H9 (cell line): ENCODE data around the gene ERFE. TPM values are rescaled to one million over a fixed set of nuclear protein-coding genes. Genes with fewer than 3 reads are reported as not detected.

Source experiments
- DNase-seq: peaks from one replicate; pipeline ENCODE4 v3.0.0-alpha.2; 2017
- H2AFZ ChIP-seq: one replicate; pipeline ENCODE4 v1.6.1; 2013; ENCODE audit warnings: mild to moderate bottlenecking, low read length, control low read depth, moderate library complexity
- H2AK5ac ChIP-seq: 2 replicates; pipeline ENCODE4 v1.6.1; 2013; ENCODE audit warnings: low read length, control low read depth, mixed read lengths; ENCODE audit not compliant: insufficient read length
- H2BK120ac ChIP-seq: one replicate; pipeline ENCODE4 v1.6.1; 2013; ENCODE audit warnings: low read depth, mild to moderate bottlenecking, low read length, control low read depth, inconsistent platforms; ENCODE audit not compliant: poor library complexity, severe bottlenecking
- H2BK12ac ChIP-seq: 2 replicates; pipeline ENCODE4 v1.6.1; 2013; ENCODE audit warnings: low read length, control low read depth, mixed read lengths, low read depth; ENCODE audit not compliant: insufficient read length
- H2BK15ac ChIP-seq: 2 replicates; pipeline ENCODE4 v1.6.1; 2013; ENCODE audit warnings: low read depth, low read length, control low read depth
- H2BK20ac ChIP-seq: one replicate; pipeline ENCODE4 v1.6.1; 2013; ENCODE audit warnings: low read depth, mild to moderate bottlenecking, low read length, control low read depth, inconsistent platforms; ENCODE audit not compliant: poor library complexity, severe bottlenecking
- H2BK5ac ChIP-seq: 2 replicates; pipeline ENCODE4 v1.6.1; 2013; ENCODE audit warnings: low read length, control low read depth, mixed read lengths; ENCODE audit not compliant: insufficient read length
- H3K14ac ChIP-seq: 2 replicates; pipeline ENCODE4 v1.6.1; 2013; ENCODE audit warnings: low read length, control low read depth; ENCODE audit not compliant: insufficient read depth
- H3K18ac ChIP-seq: 2 replicates; pipeline ENCODE4 v1.6.1; 2013; ENCODE audit warnings: low read depth, mild to moderate bottlenecking, mixed read lengths, low read length, control low read depth; ENCODE audit not compliant: insufficient read length
- H3K23ac ChIP-seq: 2 replicates; pipeline ENCODE4 v1.6.1; 2013; ENCODE audit warnings: low read length, control low read depth, mixed read lengths, low read depth; ENCODE audit not compliant: insufficient read length
- H3K23me2 ChIP-seq: 2 replicates; pipeline ENCODE4 v1.6.1; 2013; ENCODE audit warnings: low read depth, mild to moderate bottlenecking, mixed read lengths, low read length, control low read depth; ENCODE audit not compliant: insufficient read length, poor library complexity, severe bottlenecking
- H3K27ac ChIP-seq: 2 replicates; pipeline ENCODE4 v1.5.1; 2013; ENCODE audit warnings: low read length, control low read depth, mixed read lengths, low read depth; ENCODE audit not compliant: insufficient read length
- H3K27me3 ChIP-seq: 2 replicates; pipeline ENCODE4 v1.6.1; 2013; ENCODE audit warnings: low read length, control low read depth, inconsistent platforms; ENCODE audit not compliant: insufficient read depth
- H3K4ac ChIP-seq: 2 replicates; pipeline ENCODE4 v1.6.1; 2013; ENCODE audit warnings: low read depth, mild to moderate bottlenecking, control low read depth, inconsistent platforms, low read length, moderate library complexity
- H3K4me1 ChIP-seq: 2 replicates; pipeline ENCODE4 v1.6.1; 2013; ENCODE audit warnings: low read length, control low read depth, inconsistent platforms; ENCODE audit not compliant: insufficient read depth
- H3K4me2 ChIP-seq: 2 replicates; pipeline ENCODE4 v1.6.1; 2013; ENCODE audit warnings: low read length, control low read depth, mixed read lengths; ENCODE audit not compliant: insufficient read length, insufficient read depth
- H3K56ac ChIP-seq: 2 replicates; pipeline ENCODE4 v1.6.1; 2013; ENCODE audit warnings: low read depth, mild to moderate bottlenecking, mixed read lengths, low read length, control low read depth; ENCODE audit not compliant: insufficient read length
- H3K79me1 ChIP-seq: 2 replicates; pipeline ENCODE4 v1.6.1; 2013; ENCODE audit warnings: low read depth, mild to moderate bottlenecking, moderate library complexity, low read length, control low read depth, inconsistent platforms; ENCODE audit not compliant: insufficient read depth, poor library complexity, severe bottlenecking
- H3K79me2 ChIP-seq: 2 replicates; pipeline ENCODE4 v1.6.1; 2013; ENCODE audit warnings: low read length, control low read depth, inconsistent platforms; ENCODE audit not compliant: insufficient read depth
- H3K9ac ChIP-seq: 2 replicates; pipeline ENCODE4 v1.6.1; 2013; ENCODE audit warnings: low read length, control low read depth, mixed read lengths; ENCODE audit not compliant: insufficient read length; ENCODE audit errors: extremely low read depth
- H3K9me3 ChIP-seq: one replicate; pipeline ENCODE4 v1.6.1; 2013; ENCODE audit warnings: low read depth, low read length, inconsistent platforms; ENCODE audit not compliant: control insufficient read depth
- H3T11ph ChIP-seq: one replicate; pipeline ENCODE4 v1.6.1; 2013; ENCODE audit warnings: mild to moderate bottlenecking, low read length, control low read depth, inconsistent platforms
- H4K20me1 ChIP-seq: one replicate; pipeline ENCODE4 v1.6.1; 2013; ENCODE audit not compliant: control insufficient read depth, insufficient read length, insufficient read depth
- H4K5ac ChIP-seq: 2 replicates; pipeline ENCODE4 v1.6.1; 2013; ENCODE audit warnings: low read depth, mild to moderate bottlenecking, mixed read lengths, low read length, control low read depth; ENCODE audit not compliant: insufficient read length
- H4K8ac ChIP-seq: replicated peaks from 2 replicates; pipeline ENCODE4 v1.6.1; 2013; ENCODE audit warnings: low read length, control low read depth, mixed read lengths, low read depth; ENCODE audit not compliant: insufficient read length
- H4K91ac ChIP-seq: 2 replicates; pipeline ENCODE4 v1.6.1; 2013; ENCODE audit warnings: low read depth, mild to moderate bottlenecking, moderate library complexity, mixed read lengths, low read length, control low read depth; ENCODE audit not compliant: insufficient read length
- H3K27ac Mint-ChIP-seq, 3 experiments: 2 replicates in 2 of 3; 3 replicates in 1 of 3; pipeline ENCODE4 v1.8.0; 2020 to 2021; ENCODE audit warnings: mixed read lengths in 3 of 3, mild to moderate bottlenecking in 1 of 3, moderate library complexity in 1 of 3
- H3K27me3 Mint-ChIP-seq: 2 replicates; pipeline ENCODE4 v1.8.0; 2021; ENCODE audit warnings: low read depth, mild to moderate bottlenecking, moderate library complexity, mixed read lengths
- H3K36me3 Mint-ChIP-seq, 3 experiments: 2 replicates in 2 of 3; 3 replicates in 1 of 3; pipeline ENCODE4 v1.8.0; 2020 to 2021; ENCODE audit warnings: low read depth in 3 of 3, mixed read lengths in 3 of 3; ENCODE audit not compliant: insufficient read depth in 1 of 3
- H3K4me1 Mint-ChIP-seq, 2 experiments: 2 replicates each; pipeline ENCODE4 v1.8.0; 2020; ENCODE audit warnings: mixed read lengths in 2 of 2
- H3K4me3 Mint-ChIP-seq, 2 experiments: 2 replicates in 1 of 2; 3 replicates in 1 of 2; pipeline ENCODE4 v1.8.0; 2020 to 2021; ENCODE audit warnings: mild to moderate bottlenecking in 2 of 2, mixed read lengths in 2 of 2, moderate library complexity in 1 of 2
- H3K9me3 Mint-ChIP-seq, 2 experiments: 2 replicates in 1 of 2; 3 replicates in 1 of 2; pipeline ENCODE4 v1.8.0; 2020; ENCODE audit warnings: mild to moderate bottlenecking in 2 of 2, mixed read lengths in 2 of 2, moderate library complexity in 1 of 2
- CTCF ChIP-seq: fragments of 200-600 bp; sonication (generic); conservative IDR thresholded peaks from 3 replicates; pipeline ENCODE4 v1.8.0; 2021; ENCODE audit warnings: antibody characterized with exemption, mild to moderate bottlenecking
- WGBS: extraction: QIAGEN DNeasy Blood & Tissue Kit; methylation state at CpG from one replicate; pipeline ENCODE4 v1.1.7; 2013; ENCODE audit warnings: missing lambda C conversion rate, low lambda C conversion rate, mixed read lengths; ENCODE audit not compliant: insufficient read length; ENCODE audit errors: extremely low coverage; 5-methylcytosine and 5-hydroxymethylcytosine counted together
- total RNA-seq: library from RNA; stranded (reverse); gene quantifications from 2 replicates; pipeline ENCODE4 v1.2.1, GENCODE V29; 2021

The ERFE gene
- total RNA-seq, 1 experiment from 2014 or later: 2.1 TPM

GRCh38 chr2:238151205-238151604, 7.6 kb upstream of the ERFE start:
- Mint-ChIP-seq H3K36me3 (no peaks in the 10 kb centered on the region; a peak in 2 of 7 replicates), H3K27me3 (no peaks in the 10 kb centered on the region), H3K27ac (no peak overlapping the region), H3K4me1 (peaks cover 6 to 10% of the 10 kb centered on the region in 2 experiments), H3K9me3 (no peaks in the 10 kb centered on the region), H3K4me3 (no peak overlapping the region)
- Histone ChIP-seq H2BK120ac (no peak overlapping the region), H2BK15ac (no peak overlapping the region), H2BK5ac (no peak overlapping the region), H3T11ph (no peak overlapping the region), H3K27ac (no peak overlapping the region), H3K79me2 (no peaks in the 10 kb centered on the region), H3K18ac (no peak overlapping the region), H3K23me2 (no peaks in the 10 kb centered on the region), H3K4me2 (no peak overlapping the region), H4K8ac (no peak overlapping the region), H2BK12ac (no peak overlapping the region), H2BK20ac (no peak overlapping the region), H3K56ac (no peak overlapping the region), H4K5ac (no peak overlapping the region), H3K4me1 (no peaks in the 10 kb centered on the region), H2AFZ (no peak overlapping the region), H3K9me3 (no peaks in the 10 kb centered on the region), H3K9ac (no peak overlapping the region), H3K4ac (no peak overlapping the region), H4K20me1 (no peaks in the 10 kb centered on the region), H3K23ac (no peak overlapping the region), H3K27me3 (no peaks in the 10 kb centered on the region), H3K79me1 (no peaks in the 10 kb centered on the region), H2AK5ac (no peak overlapping the region), H4K91ac (no peak overlapping the region), H3K14ac (peak overlapping the region; percentile 23; the same call in 1 of the 2 replicates)
- DNase-seq: no peak
- TF ChIP-seq CTCF: no peak
- no CpG with 5 or more reads among the region's 13 CpGs for WGBS
